OCI-LY7 (cell line): ENCODE results near the gene C3.

Experiments
- CTCF ChIP-seq: fragments of 200-600 bp; sonication (generic); conservative IDR thresholded peaks from 2 replicates; pipeline ENCODE4 v1.5.1; 2014; ENCODE audit warnings: mild to moderate bottlenecking, antibody characterized with exemption, low read length, moderate library complexity, mixed read lengths
- EZH2phosphoT487 ChIP-seq: fragments of 200-600 bp; sonication (generic); IDR thresholded peaks from 2 replicates; pipeline ENCODE4 v1.6.1; 2018; ENCODE audit warnings: low read depth, borderline replicate concordance, mild to moderate bottlenecking, mixed run types, antibody characterized with exemption, low read length, moderate library complexity, mixed read lengths

GRCh38 chr19:6734096-6734696 is 13.7 kb upstream of the C3 start:
- no peak for TF ChIP-seq CTCF
- no peak for TF ChIP-seq EZH2phosphoT487
